DOHH2 (cell line): ENCODE measurements around the gene DHRS11.

Experiments used
- H3F3A ChIP-seq: fragments of 200-600 bp; sonication (generic), shearing (Covaris generic); 2 replicates; pipeline ENCODE4 v1.6.0; 2016; ENCODE audit warnings: antibody characterized with exemption, mild to moderate bottlenecking; ENCODE audit not compliant: control insufficient read depth, insufficient read depth
- H3K27ac ChIP-seq: fragments of 200-600 bp; sonication (generic); 2 replicates; pipeline ENCODE4 v1.5.1; 2014; ENCODE audit warnings: low read depth, mild to moderate bottlenecking, low read length, moderate library complexity
- H3K27me3 ChIP-seq: fragments of 200-600 bp; sonication (generic); 2 replicates; pipeline ENCODE4 v1.6.1; 2014; ENCODE audit warnings: mild to moderate bottlenecking, low read length, mixed read lengths; ENCODE audit not compliant: control insufficient read depth
- H3K36me3 ChIP-seq: fragments of 200-600 bp; sonication (generic); 2 replicates; pipeline ENCODE4 v1.6.1; 2014; ENCODE audit warnings: mild to moderate bottlenecking, low read length, moderate library complexity, mixed read lengths; ENCODE audit not compliant: control insufficient read depth
- H3K4me1 ChIP-seq: fragments of 200-600 bp; sonication (generic); 2 replicates; pipeline ENCODE4 v1.6.1; 2014; ENCODE audit warnings: mild to moderate bottlenecking, low read length, mixed read lengths; ENCODE audit not compliant: control insufficient read depth
- H3K4me2 ChIP-seq: fragments of 200-600 bp; sonication (generic); 2 replicates; pipeline ENCODE4 v1.6.0; 2014; ENCODE audit warnings: mild to moderate bottlenecking, low read length, moderate library complexity
- H3K4me3 ChIP-seq: fragments of 200-600 bp; sonication (generic); 2 replicates; pipeline ENCODE4 v1.5.1; 2014; ENCODE audit warnings: mild to moderate bottlenecking, low read length, mixed read lengths
- H3K79me2 ChIP-seq: fragments of 200-600 bp; sonication (generic); 2 replicates; pipeline ENCODE4 v1.6.1; 2014; ENCODE audit warnings: mild to moderate bottlenecking, low read length, mixed read lengths; ENCODE audit not compliant: control insufficient read depth
- H3K9me2 ChIP-seq: fragments of 200-600 bp; sonication (generic); replicated peaks from 2 replicates; pipeline ENCODE4 v1.6.1; 2014; ENCODE audit warnings: mild to moderate bottlenecking, low read length, mixed read lengths; ENCODE audit not compliant: control insufficient read depth
- H3K9me3 ChIP-seq: fragments of 200-600 bp; sonication (generic); 2 replicates; pipeline ENCODE4 v1.6.1; 2014; ENCODE audit warnings: antibody characterized with exemption, low read length, mixed read lengths; ENCODE audit not compliant: control insufficient read depth, insufficient read depth
- H4K20me1 ChIP-seq: fragments of 200-600 bp; sonication (generic); 2 replicates; pipeline ENCODE4 v1.6.0; 2014; ENCODE audit warnings: low read depth, mild to moderate bottlenecking, antibody characterized with exemption, low read length, moderate library complexity; ENCODE audit not compliant: control insufficient read depth, insufficient read depth
- EZH2phosphoT487 ChIP-seq: fragments of 200-600 bp; sonication (generic); IDR thresholded peaks from 2 replicates; pipeline ENCODE4 v1.6.1; 2017; ENCODE audit warnings: borderline replicate concordance, mild to moderate bottlenecking, antibody characterized with exemption, low read length, moderate library complexity, mixed read lengths
- TF ChIP-seq, protein P1 (sequence below): fragments of 200-600 bp; sonication (generic); IDR thresholded peaks from one replicate; pipeline ENCODE4 v1.5.1; 2014; ENCODE audit warnings: antibody characterized with exemption, mild to moderate bottlenecking, low read depth, low read length; ENCODE audit not compliant: poor library complexity, severe bottlenecking

The DHRS11 gene

DNA sequence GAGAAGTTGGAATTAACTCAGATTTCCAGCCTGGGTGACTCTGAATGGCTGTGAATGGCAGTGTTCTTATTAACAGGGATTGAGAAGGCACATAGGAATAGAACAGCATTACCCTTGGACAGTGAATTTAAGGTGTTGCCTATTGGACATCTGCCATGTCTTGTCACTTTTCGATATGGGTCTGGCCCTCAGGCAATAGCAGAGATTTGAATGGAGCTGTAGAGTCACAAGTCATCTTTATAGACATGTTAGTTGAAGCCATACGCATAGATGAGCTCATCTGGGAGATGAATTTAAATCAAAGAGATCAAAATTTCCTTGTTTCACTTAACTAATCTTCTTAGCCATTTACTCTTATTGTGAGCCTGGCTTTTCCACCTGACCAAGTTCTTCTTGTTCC, 14.9 kb upstream of the DHRS11 start:
- H3K27me3 ChIP-seq, result no peaks in the 10 kb centered on the region

DNA sequence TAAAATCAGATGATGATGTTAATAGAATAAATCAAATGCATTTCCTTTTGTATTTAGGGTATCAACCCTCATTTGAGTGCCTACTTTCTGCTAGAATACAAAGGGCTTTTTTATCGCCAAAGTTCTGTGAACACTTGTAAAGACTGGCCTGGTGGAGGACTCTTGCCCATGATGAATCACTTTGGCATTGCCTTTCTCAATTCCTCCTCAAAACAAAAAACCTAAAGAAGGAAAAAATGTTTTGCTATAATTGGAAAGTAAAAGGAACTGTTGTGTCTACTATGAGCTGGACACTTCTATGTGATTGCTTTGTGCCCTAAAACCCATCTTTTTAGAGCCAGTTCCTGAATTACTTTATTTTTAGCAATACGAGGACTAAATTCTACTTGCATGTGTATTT, 13.0 kb upstream of the DHRS11 start:
- Histone ChIP-seq H3K9me3 (no peaks in the 10 kb centered on the region), H3F3A (no peaks in the 10 kb centered on the region; the same call in 1 of the 2 replicates), H3K9me2 (no peaks in the 10 kb centered on the region), H3K4me1 (peaks cover 4% of the 10 kb centered on the region; the same call in 1 of the 2 replicates), H3K4me3 (no peak overlapping the region), H3K27ac (no peak overlapping the region), H3K36me3 (peaks cover 83% of the 10 kb centered on the region), H3K79me2 (peaks cover 52% of the 10 kb centered on the region), H4K20me1 (peaks cover 6% of the 10 kb centered on the region), H3K4me2 (no peak overlapping the region), H3K27me3 (no peaks in the 10 kb centered on the region)
- no peak for TF ChIP-seq EZH2phosphoT487
- TF ChIP-seq, protein P1, sequence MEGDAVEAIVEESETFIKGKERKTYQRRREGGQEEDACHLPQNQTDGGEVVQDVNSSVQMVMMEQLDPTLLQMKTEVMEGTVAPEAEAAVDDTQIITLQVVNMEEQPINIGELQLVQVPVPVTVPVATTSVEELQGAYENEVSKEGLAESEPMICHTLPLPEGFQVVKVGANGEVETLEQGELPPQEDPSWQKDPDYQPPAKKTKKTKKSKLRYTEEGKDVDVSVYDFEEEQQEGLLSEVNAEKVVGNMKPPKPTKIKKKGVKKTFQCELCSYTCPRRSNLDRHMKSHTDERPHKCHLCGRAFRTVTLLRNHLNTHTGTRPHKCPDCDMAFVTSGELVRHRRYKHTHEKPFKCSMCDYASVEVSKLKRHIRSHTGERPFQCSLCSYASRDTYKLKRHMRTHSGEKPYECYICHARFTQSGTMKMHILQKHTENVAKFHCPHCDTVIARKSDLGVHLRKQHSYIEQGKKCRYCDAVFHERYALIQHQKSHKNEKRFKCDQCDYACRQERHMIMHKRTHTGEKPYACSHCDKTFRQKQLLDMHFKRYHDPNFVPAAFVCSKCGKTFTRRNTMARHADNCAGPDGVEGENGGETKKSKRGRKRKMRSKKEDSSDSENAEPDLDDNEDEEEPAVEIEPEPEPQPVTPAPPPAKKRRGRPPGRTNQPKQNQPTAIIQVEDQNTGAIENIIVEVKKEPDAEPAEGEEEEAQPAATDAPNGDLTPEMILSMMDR, result no peak

More for the DNA sequence above, 14.9 kb upstream of the DHRS11 start:
- Histone ChIP-seq H3K9me3 (no peaks in the 10 kb centered on the region), H3K27ac (no peak overlapping the region), H3K4me2 (no peak overlapping the region), H3K4me3 (no peak overlapping the region), H3K9me2 (no peaks in the 10 kb centered on the region), H3K36me3 (peaks cover 86% of the 10 kb centered on the region), H3K79me2 (peaks cover 66% of the 10 kb centered on the region), H3K4me1 (peaks cover 4% of the 10 kb centered on the region; the same call in 1 of the 2 replicates), H3F3A (no peaks in the 10 kb centered on the region; the same call in 1 of the 2 replicates), H4K20me1 (peaks cover 16% of the 10 kb centered on the region)
- TF ChIP-seq EZH2phosphoT487, result no peak
- TF ChIP-seq, protein P1, result no peak

DNA sequence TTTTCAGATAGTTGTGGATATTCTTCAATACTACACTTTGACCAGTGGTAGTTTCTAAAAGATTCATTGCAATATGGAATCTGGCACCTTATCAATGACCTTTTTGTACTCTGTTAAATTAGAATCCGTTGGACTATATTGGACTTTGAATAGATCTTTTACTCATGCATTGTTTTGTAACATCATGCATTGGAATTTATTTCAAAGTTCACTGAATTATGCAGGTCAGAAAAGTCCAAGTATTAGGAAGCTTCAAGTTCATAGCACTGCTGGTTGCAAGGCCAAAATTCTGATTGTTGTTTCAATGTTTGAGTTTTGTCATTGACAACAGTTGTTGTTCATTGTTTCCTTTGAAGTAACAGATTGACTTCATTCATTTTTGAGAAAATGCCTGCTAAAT, 7.9 kb upstream of the DHRS11 start:
- peaks cover 87% of the 10 kb centered on the region for H3K36me3 ChIP-seq
- no peak for TF ChIP-seq EZH2phosphoT487
- TF ChIP-seq, protein P1, result no peak
- H3F3A ChIP-seq, result peaks cover 20% of the 10 kb centered on the region

More for the DNA sequence above, 7.9 kb upstream of the DHRS11 start:
- Histone ChIP-seq H3K4me1 (peaks cover 5% of the 10 kb centered on the region), H3K4me3 (no peak overlapping the region), H3K27me3 (no peaks in the 10 kb centered on the region), H3K9me2 (no peaks in the 10 kb centered on the region), H3K79me2 (peaks cover 20% of the 10 kb centered on the region), H4K20me1 (peaks cover 7% of the 10 kb centered on the region; the same call in 1 of the 2 replicates), H3K27ac (no peak overlapping the region), H3K4me2 (no peak overlapping the region), H3K9me3 (no peaks in the 10 kb centered on the region)
